HL-60 (cell line): ENCODE results near the gene GOLGB1.

ENCODE experiments used
- DNase-seq, 2 experiments: peaks; one replicate each; pipeline ENCODE4 v3.0.0-alpha.2; 2010 to 2020; ENCODE audit warnings: low read depth in 1 of 2, low spot score in 1 of 2
- H3K27ac ChIP-seq: fragments of 250-450 bp; sonication (Bioruptor Pico); replicated peaks from 2 replicates; pipeline ENCODE4 v1.5.1; 2020; ENCODE audit warnings: mild to moderate bottlenecking, moderate library complexity
- H3K27me3 ChIP-seq: fragments of 250-450 bp; sonication (Bioruptor Pico); 2 replicates; pipeline ENCODE4 v1.5.1; 2021; ENCODE audit warnings: mild to moderate bottlenecking, moderate library complexity; ENCODE audit not compliant: insufficient read depth, poor library complexity, severe bottlenecking
- H3K4me3 ChIP-seq: replicated peaks from 2 replicates; pipeline ENCODE4 v1.5.1; 2011; ENCODE audit warnings: mild to moderate bottlenecking, control low read depth, low read length; ENCODE audit not compliant: insufficient read depth
- CTCF ChIP-seq: IDR thresholded peaks from one replicate; pipeline ENCODE4 v1.5.1; 2011; ENCODE audit warnings: low read length, control low read depth, inconsistent platforms; ENCODE audit not compliant: insufficient read depth
- GABPA ChIP-seq: IDR thresholded peaks from 2 replicates; pipeline ENCODE4 v1.6.1; 2012; ENCODE audit warnings: low read depth
- POLR2AphosphoS5 ChIP-seq: IDR thresholded peaks from 2 replicates; pipeline ENCODE4 v1.6.1; 2012; ENCODE audit warnings: low read depth
- REST ChIP-seq: IDR thresholded peaks from 2 replicates; pipeline ENCODE4 v1.6.1; 2012; ENCODE audit warnings: low read depth; ENCODE audit not compliant: insufficient replicate concordance
- SPI1 ChIP-seq: IDR thresholded peaks from 2 replicates; pipeline ENCODE4 v1.6.1; 2012; ENCODE audit warnings: low read depth, mild to moderate bottlenecking, borderline replicate concordance

Gene GOLGB1

GRCh38 chr3:121736112-121736511 is 13.4 kb downstream of the GOLGB1 start:
- H3K27ac ChIP-seq: no peak overlapping the region
- no peak for DNase-seq
- H3K4me3 ChIP-seq: no peak overlapping the region
- no peak for TF ChIP-seq CTCF
- no peak for TF ChIP-seq POLR2AphosphoS5
- no peak for TF ChIP-seq SPI1
- TF ChIP-seq REST: no peak
- no peak for TF ChIP-seq GABPA
- H3K27me3 ChIP-seq: no peaks in the 10 kb centered on the region

GRCh38 chr3:121735047-121735696 is 14.4 kb downstream of the GOLGB1 start:
- DNase-seq: no peak
- TF ChIP-seq REST: no peak
- TF ChIP-seq SPI1: no peak
- no peak for TF ChIP-seq CTCF
- TF ChIP-seq POLR2AphosphoS5: no peak
- TF ChIP-seq GABPA: no peak

GRCh38 chr3:121730940-121731687 is 18.4 kb downstream of the GOLGB1 start:
- Histone ChIP-seq H3K27me3 (no peaks in the 10 kb centered on the region), H3K27ac (no peak overlapping the region), H3K4me3 (no peak overlapping the region)
- TF ChIP-seq REST (no peak), POLR2AphosphoS5 (no peak), CTCF (no peak), SPI1 (no peak), GABPA (no peak)
- DNase-seq: no peak

More at GRCh38 chr3:121735047-121735696, 14.4 kb downstream of the GOLGB1 start:
- Histone ChIP-seq H3K27ac (no peak overlapping the region), H3K27me3 (no peaks in the 10 kb centered on the region), H3K4me3 (no peak overlapping the region)
